GM19035 (cell line): ENCODE measurements around the gene SLC2A4RG.
A peak's percentile ranks its signal among the peaks of the same experiment; 100 is the strongest.

Source experiments
- ATAC-seq: cut with Tn5 transposase; IDR thresholded peaks from one replicate; pipeline ENCODE4 v1.9.1; 2021; ENCODE audit not compliant: unreplicated experiment

Gene SLC2A4RG

DNA sequence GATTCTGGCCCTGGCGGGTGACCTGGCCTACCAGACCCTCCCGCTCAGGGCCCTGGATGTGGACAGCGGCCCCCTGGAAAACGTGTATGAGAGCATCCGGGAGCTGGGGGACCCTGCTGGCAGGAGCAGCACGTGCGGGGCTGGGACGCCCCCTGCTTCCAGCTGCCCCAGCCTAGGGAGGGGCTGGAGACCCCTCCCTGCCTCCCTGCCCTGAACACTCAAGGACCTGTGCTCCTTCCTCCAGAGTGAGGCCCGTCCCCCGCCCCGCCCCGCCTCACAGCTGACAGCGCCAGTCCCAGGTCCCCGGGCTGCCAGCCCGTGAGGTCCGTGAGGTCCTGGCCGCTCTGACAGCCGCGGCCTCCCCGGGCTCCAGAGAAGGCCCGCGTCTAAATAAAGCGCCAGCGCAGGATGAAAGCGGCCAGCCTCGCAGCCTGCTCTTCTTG lies 868 bp upstream of the SLC2A4RG start:
- no peak for ATAC-seq

- ATAC-seq, result peak; percentile 21
These were observed 572 bp downstream of the SLC2A4RG start for GRCh38 chr20:63740070-63740626.

GRCh38 chr20:63740627-63741353 lies 1.2 kb downstream of the SLC2A4RG start:
- ATAC-seq, result no peak

- ATAC-seq, result no peak
These were observed 1.7 kb downstream of the SLC2A4RG start for GRCh38 chr20:63741354-63741675.

DNA sequence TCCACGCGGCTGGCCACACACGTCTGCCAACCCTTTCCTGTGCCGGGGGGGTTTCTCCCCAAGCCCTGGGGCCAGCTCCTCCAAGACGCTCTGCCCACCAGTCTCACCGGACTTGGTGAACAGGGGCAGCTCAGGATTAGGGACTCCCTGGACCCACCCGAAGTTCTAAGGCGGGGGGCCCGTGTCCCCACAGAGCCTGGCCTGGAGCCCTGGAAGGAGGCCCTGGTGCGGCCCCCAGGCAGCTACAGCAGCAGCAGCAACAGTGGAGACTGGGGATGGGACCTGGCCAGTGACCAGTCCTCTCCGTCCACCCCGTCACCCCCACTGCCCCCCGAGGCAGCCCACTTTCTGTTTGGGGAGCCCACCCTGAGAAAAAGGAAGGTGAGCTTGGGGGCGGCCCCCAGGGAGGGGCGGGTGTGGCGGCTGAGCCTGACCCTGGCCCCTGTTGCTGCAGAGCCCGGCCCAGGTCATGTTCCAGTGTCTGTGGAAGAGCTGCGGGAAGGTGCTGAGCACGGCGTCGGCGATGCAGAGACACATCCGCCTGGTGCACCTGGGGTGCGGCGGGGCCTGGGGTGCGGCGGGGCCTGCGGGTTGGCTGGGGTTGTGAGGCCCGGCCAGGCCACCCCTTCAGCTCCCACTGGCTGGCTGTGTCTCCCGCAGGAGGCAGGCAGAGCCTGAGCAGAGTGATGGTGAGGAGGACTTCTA lies 2.3 kb downstream of the SLC2A4RG start:
- ATAC-seq, result no peak

DNA sequence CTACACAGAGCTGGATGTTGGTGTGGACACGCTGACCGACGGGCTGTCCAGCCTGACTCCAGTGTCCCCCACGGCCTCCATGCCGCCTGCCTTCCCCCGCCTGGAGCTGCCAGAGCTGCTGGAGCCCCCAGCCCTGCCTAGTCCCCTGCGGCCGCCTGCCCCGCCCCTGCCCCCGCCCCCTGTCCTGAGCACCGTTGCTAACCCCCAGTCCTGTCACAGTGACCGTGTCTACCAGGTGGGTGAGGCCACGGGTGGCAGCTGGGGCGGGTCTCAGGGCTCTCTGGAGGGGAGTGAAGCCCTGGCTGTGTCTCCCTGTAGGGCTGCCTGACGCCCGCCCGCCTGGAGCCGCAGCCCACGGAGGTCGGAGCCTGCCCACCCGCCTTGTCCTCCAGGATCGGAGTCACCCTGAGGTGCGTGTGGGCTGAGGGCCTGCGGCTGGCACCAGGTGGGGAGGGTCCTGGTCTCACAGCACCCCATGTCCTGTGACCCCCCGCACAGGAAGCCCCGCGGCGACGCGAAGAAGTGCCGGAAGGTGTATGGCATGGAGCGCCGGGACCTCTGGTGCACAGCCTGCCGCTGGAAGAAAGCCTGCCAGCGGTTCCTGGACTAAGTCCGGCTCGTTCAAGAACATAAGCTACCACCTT lies 2.9 kb downstream of the SLC2A4RG start:
- no peak for ATAC-seq

DNA sequence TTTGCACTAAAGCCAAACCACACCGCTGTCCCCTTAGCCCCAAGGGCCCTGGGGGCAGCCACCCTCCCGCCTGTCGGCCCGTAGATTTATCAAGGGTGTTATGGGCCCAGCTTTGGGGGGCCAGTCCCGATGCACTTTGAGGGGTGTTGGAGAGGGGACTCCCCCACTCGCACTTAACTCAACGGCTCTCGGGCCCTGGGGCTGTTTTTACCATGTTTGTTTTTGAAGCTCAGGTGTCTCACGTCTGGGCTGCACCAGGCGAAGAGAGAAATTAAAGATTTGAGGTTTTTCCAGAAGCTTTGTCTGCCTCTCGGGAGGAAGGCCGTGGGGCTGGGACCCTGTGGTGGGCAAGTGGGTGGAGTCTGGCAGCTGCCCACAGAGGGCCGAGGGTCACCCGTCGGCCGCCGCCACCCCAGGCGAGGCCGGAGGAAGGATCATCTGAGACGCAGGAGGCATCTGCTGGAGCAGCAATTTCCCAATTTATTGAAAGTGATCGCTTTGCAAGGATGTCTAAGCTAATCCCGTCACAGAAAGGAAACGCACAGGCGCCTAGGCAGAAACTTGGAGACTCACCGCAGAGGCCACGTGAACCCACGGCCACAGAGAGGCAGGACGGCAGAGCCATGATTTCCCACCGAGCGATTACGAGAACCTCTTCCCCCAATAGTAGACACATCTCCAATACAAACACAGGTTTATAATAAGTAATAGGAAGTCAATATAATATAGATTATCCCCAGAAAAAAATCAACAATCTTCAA lies 3.8 kb downstream of the SLC2A4RG start:
- ATAC-seq, result no peak

DNA sequence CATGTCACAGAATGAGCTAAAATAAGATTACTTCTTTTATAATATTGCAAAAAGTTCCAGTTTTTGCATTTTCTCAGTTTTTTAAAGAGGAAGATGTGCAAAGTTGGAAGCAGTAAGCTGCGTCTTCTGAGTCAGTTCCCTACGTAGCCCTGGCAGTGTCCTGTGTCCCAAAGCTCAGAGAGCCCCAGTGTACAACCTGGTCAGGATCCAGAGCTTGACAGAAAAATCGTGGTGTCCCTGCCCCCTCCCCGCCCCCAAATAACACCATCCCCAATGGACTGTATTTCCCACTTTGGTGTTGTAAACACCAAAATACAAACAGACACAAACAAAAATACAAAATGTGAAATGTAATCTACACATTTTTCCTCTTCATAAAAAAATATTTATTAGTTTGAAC lies 4.6 kb downstream of the SLC2A4RG start:
- ATAC-seq, result no peak

DNA sequence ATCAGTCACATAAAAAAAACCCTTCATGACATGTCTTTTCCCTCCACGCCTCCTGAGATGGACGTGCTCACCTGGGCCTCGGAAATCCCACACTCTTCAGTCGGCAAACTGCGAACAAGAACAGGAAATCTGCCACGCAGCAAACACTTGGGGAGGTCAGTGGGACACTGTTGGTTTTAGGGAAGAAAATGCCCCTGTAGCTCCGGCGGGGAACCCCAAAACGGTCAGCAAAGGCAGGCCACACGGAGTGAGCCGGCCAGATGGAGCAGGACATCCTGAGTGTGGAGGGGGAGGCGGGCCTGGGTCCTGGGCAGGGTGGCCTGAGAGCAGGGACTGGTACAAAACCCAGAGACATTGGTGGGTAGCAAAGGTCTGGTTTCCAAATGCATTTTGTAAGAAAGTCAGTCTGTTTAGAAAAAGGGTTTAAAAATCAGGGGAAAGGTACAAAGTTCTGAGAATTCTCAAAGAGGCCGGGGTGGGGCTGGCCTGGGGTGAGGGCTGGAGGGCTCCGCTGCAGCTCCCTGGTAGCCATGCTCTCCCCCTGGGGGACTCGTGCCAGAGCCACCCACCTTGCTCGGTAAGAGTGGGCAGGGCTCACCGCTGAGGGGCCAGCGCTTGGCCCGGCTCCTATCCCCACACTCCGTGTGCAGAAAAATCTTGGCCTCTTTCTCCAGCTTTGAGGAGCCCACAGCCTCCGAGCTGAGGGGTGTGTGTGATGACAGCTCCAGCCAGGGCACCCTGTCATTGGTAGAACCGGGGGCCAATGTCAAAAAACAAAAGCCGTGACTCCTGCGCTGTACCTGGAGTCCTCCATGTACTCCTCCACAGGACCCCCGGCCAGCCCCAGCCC lies 5.2 kb downstream of the SLC2A4RG start:
- no peak for ATAC-seq

DNA sequence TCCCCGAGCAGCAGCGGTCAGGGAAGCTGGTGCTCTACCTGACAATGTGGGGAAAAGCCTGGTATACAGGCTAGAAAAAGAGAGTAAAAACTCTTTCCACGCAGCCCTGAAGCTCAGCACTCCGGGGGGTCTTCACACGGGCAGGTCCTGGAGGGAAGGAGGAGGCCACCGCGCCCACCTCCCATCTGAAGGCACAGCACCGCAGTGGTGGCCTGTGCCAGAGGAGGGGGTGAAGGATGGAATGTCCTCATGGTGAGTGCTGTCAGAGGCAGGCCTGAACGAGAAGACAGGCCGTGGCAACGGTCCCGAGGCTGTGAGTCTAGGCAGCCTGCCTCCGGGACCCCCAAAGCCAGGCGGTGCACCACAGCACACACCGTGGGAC lies 5.8 kb downstream of the SLC2A4RG start:
- no peak for ATAC-seq

GRCh38 chr20:63745961-63746731 lies 6.6 kb downstream of the SLC2A4RG start:
- ATAC-seq, result no peak

GRCh38 chr20:63746751-63747315 lies 7.3 kb downstream of the SLC2A4RG start:
- ATAC-seq, result no peak

- no peak for ATAC-seq
These were observed 8.1 kb downstream of the SLC2A4RG start for GRCh38 chr20:63747622-63748069.

- ATAC-seq, result no peak
These were observed 8.7 kb downstream of the SLC2A4RG start for GRCh38 chr20:63748070-63748933.

- ATAC-seq, result no peak
These were observed 9.3 kb downstream of the SLC2A4RG start for GRCh38 chr20:63748934-63749270.

- no peak for ATAC-seq
These were observed 10.3 kb downstream of the SLC2A4RG start for GRCh38 chr20:63749597-63750508.

- ATAC-seq, result no peak
These were observed 11.4 kb downstream of the SLC2A4RG start for GRCh38 chr20:63750807-63751470.
